Neural cell (in vitro differentiated cells): ENCODE data around the gene RGS17. TPM values are rescaled to one million over a fixed set of nuclear protein-coding genes. Genes with fewer than 3 reads are reported as not detected.

Source experiments
- H2AFZ ChIP-seq: fragments of 200-600, 300-800 bp; sonication (generic), shearing (Covaris generic); 2 replicates; pipeline ENCODE4 v1.6.0; 2014; ENCODE audit warnings: low read depth, mild to moderate bottlenecking, antibody characterized with exemption, low read length, moderate library complexity
- H3F3A ChIP-seq: fragments of 200-600 bp; shearing (Covaris generic); 2 replicates; pipeline ENCODE4 v1.6.1; 2016; ENCODE audit warnings: mild to moderate bottlenecking, moderate library complexity, mixed read lengths, antibody characterized with exemption, low read length; ENCODE audit not compliant: insufficient read depth, poor library complexity, severe bottlenecking
- H3K27ac ChIP-seq: fragments of 200-600, 300-800 bp; sonication (generic), shearing (Covaris generic); 2 replicates; pipeline ENCODE4 v1.5.1; 2014; ENCODE audit warnings: mild to moderate bottlenecking, low read length, moderate library complexity
- H3K27me3 ChIP-seq: fragments of 300-800, 200-600 bp; sonication (generic), shearing (Covaris generic); 2 replicates; pipeline ENCODE4 v1.6.0; 2014; ENCODE audit warnings: mild to moderate bottlenecking, low read depth, low read length, moderate library complexity; ENCODE audit not compliant: insufficient read depth
- H3K36me3 ChIP-seq: fragments of 300-800, 200-600 bp; sonication (generic), shearing (Covaris generic); 2 replicates; pipeline ENCODE4 v1.5.1; 2014; ENCODE audit warnings: mild to moderate bottlenecking, antibody characterized with exemption, low read length, moderate library complexity; ENCODE audit not compliant: insufficient read depth
- H3K4me2 ChIP-seq: fragments of 300-800, 200-600 bp; sonication (generic), shearing (Covaris generic); 2 replicates; pipeline ENCODE4 v1.6.0; 2014; ENCODE audit warnings: mild to moderate bottlenecking, low read length
- H3K4me3 ChIP-seq: fragments of 300-800, 200-600 bp; sonication (generic), shearing (Covaris generic); 2 replicates; pipeline ENCODE4 v1.5.1; 2014; ENCODE audit warnings: mild to moderate bottlenecking, low read length, moderate library complexity
- H3K79me2 ChIP-seq: fragments of 200-600 bp; shearing (Covaris generic); replicated peaks from 2 replicates; pipeline ENCODE4 v1.6.0; 2014; ENCODE audit warnings: mild to moderate bottlenecking, low read length, moderate library complexity; ENCODE audit not compliant: insufficient read depth
- H3K9ac ChIP-seq: fragments of 300-800, 200-600 bp; sonication (generic), shearing (Covaris generic); 2 replicates; pipeline ENCODE4 v1.6.1; 2016; ENCODE audit warnings: mild to moderate bottlenecking, low read length, mixed read lengths
- H3K9me2 ChIP-seq: fragments of 200-600 bp; shearing (Covaris generic); 2 replicates; pipeline ENCODE4 v1.6.1; 2016; ENCODE audit warnings: mild to moderate bottlenecking, low read length, mixed read lengths; ENCODE audit not compliant: insufficient read depth
- H3K9me3 ChIP-seq: fragments of 200-600, 300-800 bp; sonication (generic), shearing (Covaris generic); 2 replicates; pipeline ENCODE4 v1.6.1; 2016; ENCODE audit warnings: mild to moderate bottlenecking, mixed run types, low read length, moderate library complexity, mixed read lengths
- H4K20me1 ChIP-seq: fragments of 200-600 bp; shearing (Covaris generic); 2 replicates; pipeline ENCODE4 v1.6.1; 2016; ENCODE audit warnings: mild to moderate bottlenecking, mixed run types; ENCODE audit not compliant: insufficient read depth
- CTCF ChIP-seq: fragments of 450-650 bp; IDR thresholded peaks from 2 replicates; pipeline ENCODE4 v1.5.1; 2014; ENCODE audit warnings: antibody characterized with exemption, mild to moderate bottlenecking, moderate library complexity; ENCODE audit not compliant: poor library complexity, severe bottlenecking
- EP300 ChIP-seq: fragments of 450-650 bp; conservative IDR thresholded peaks from 2 replicates; pipeline ENCODE4 v1.6.1; 2014; ENCODE audit warnings: antibody characterized with exemption, mild to moderate bottlenecking, moderate library complexity; ENCODE audit not compliant: poor library complexity, severe bottlenecking
- EZH2 ChIP-seq: fragments of 200-600, 300-800 bp; shearing (Covaris generic), sonication (generic); IDR thresholded peaks from 2 replicates; pipeline ENCODE4 v1.6.1; 2014; ENCODE audit warnings: antibody characterized with exemption, low read length, borderline replicate concordance, mild to moderate bottlenecking; ENCODE audit not compliant: insufficient read depth, poor library complexity, severe bottlenecking
- MXI1 ChIP-seq: fragments of 450-650 bp; conservative IDR thresholded peaks from 2 replicates; pipeline ENCODE4 v1.6.1; 2014; ENCODE audit warnings: antibody characterized with exemption, mild to moderate bottlenecking; ENCODE audit not compliant: poor library complexity, severe bottlenecking
- POLR2AphosphoS5 ChIP-seq: IDR thresholded peaks from 2 replicates; pipeline ENCODE4 v1.6.1; 2012
- RAD21 ChIP-seq: fragments of 450-650 bp; conservative IDR thresholded peaks from 2 replicates; pipeline ENCODE4 v1.6.1; 2014; ENCODE audit warnings: antibody characterized with exemption, mild to moderate bottlenecking, moderate library complexity
- SMC3 ChIP-seq: fragments of 450-650 bp; conservative IDR thresholded peaks from 2 replicates; pipeline ENCODE4 v1.6.1; 2014; ENCODE audit warnings: antibody characterized with exemption, mild to moderate bottlenecking, moderate library complexity; ENCODE audit not compliant: poor library complexity
- TAF1 ChIP-seq: IDR thresholded peaks from 2 replicates; pipeline ENCODE4 v1.6.1; 2012; ENCODE audit warnings: low read depth
- polyA plus RNA-seq: library from polyadenylated mRNA; depleted of rRNA; stranded (reverse); fragments of >200 nt; gene quantifications from 2 replicates; pipeline ENCODE4 v1.2.3, GENCODE V29; 2014
- small RNA-seq, 3 experiments: library from RNA; depleted of rRNA; stranded (forward); fragments of <200 nt; gene quantifications; one replicate each; pipeline ENCODE3, GENCODE V24; 2012
- TF ChIP-seq, protein P1 (sequence below): IDR thresholded peaks from 2 replicates; pipeline ENCODE4 v1.6.1; 2012; ENCODE audit warnings: borderline replicate concordance

RGS17 gene
- polyA plus RNA-seq, 1 donor from 2014 or later: 44.9 TPM

DNA sequence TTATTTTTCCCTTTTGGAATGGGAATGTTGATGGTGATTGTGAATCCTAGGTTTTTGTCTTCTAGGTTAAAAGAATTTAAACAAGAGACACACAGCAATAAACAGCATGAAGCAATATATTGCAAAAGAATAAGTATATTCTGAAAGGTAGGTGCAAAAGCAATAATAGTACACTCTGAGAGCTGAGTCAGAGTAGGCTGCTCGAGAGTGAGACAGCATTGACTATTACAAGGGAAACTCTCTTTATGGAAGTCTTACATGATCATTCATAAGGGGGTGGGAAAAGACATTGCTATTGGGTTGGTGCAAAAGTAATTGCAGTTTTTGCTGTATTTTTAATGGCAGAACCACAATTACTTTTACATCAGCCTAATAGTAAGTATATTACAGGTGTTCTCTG is 173.3 kb downstream of the RGS17 start:
- Histone ChIP-seq H3F3A (no peaks in the 10 kb centered on the region), H3K27ac (no peak overlapping the region), H3K36me3 (no peaks in the 10 kb centered on the region), H3K79me2 (no peaks in the 10 kb centered on the region), H3K4me2 (no peak overlapping the region), H3K9me2 (no peaks in the 10 kb centered on the region), H3K27me3 (no peaks in the 10 kb centered on the region), H3K9me3 (no peaks in the 10 kb centered on the region), H4K20me1 (no peaks in the 10 kb centered on the region), H3K4me3 (no peak overlapping the region), H3K9ac (no peak overlapping the region), H2AFZ (no peak overlapping the region)
- TF ChIP-seq CTCF (no peak), TAF1 (no peak), RAD21 (no peak), POLR2AphosphoS5 (no peak), SMC3 (no peak), EZH2 (no peak), MXI1 (no peak), EP300 (no peak)
- TF ChIP-seq, protein P1, sequence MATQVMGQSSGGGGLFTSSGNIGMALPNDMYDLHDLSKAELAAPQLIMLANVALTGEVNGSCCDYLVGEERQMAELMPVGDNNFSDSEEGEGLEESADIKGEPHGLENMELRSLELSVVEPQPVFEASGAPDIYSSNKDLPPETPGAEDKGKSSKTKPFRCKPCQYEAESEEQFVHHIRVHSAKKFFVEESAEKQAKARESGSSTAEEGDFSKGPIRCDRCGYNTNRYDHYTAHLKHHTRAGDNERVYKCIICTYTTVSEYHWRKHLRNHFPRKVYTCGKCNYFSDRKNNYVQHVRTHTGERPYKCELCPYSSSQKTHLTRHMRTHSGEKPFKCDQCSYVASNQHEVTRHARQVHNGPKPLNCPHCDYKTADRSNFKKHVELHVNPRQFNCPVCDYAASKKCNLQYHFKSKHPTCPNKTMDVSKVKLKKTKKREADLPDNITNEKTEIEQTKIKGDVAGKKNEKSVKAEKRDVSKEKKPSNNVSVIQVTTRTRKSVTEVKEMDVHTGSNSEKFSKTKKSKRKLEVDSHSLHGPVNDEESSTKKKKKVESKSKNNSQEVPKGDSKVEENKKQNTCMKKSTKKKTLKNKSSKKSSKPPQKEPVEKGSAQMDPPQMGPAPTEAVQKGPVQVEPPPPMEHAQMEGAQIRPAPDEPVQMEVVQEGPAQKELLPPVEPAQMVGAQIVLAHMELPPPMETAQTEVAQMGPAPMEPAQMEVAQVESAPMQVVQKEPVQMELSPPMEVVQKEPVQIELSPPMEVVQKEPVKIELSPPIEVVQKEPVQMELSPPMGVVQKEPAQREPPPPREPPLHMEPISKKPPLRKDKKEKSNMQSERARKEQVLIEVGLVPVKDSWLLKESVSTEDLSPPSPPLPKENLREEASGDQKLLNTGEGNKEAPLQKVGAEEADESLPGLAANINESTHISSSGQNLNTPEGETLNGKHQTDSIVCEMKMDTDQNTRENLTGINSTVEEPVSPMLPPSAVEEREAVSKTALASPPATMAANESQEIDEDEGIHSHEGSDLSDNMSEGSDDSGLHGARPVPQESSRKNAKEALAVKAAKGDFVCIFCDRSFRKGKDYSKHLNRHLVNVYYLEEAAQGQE: no peak

Small RNA genes within 50 kb of the gene (small RNA-seq; reads per million reads assigned to genes)
- gene AL080276.1 (0 reads per million in 3 experiments), gene RNA5SP224 (0 reads per million in 3 experiments)

Other genes with a start within 250 kb of the RGS17 start
- 7.8 and 8.7 TPM in 2 replicates for gene FBXO5, start 148.2 kb downstream of the RGS17 start, polyA plus RNA-seq
- 14.0 and 16.2 TPM in 2 replicates for gene MTRF1L, start 128.6 kb downstream of the RGS17 start, polyA plus RNA-seq